Glomerular endothelial cell (primary cell): ENCODE measurements around the gene CACNA1E. TPM values are rescaled to one million over a fixed set of nuclear protein-coding genes. Genes with fewer than 3 reads are reported as not detected.

Source experiments
- DNase-seq: peaks from one replicate; pipeline ENCODE4 v3.0.0-alpha.2; 2011; ENCODE audit warnings: low read depth, low spot score; ENCODE audit errors: extremely low read depth
- total RNA-seq: library from RNA; depleted of rRNA; stranded (reverse); fragments of >200 nt; gene quantifications from 2 replicates; pipeline ENCODE4 v1.2.3, GENCODE V29; 2015

CACNA1E gene
- total RNA-seq, 1 donor from 2014 or later, result not detected

DNA sequence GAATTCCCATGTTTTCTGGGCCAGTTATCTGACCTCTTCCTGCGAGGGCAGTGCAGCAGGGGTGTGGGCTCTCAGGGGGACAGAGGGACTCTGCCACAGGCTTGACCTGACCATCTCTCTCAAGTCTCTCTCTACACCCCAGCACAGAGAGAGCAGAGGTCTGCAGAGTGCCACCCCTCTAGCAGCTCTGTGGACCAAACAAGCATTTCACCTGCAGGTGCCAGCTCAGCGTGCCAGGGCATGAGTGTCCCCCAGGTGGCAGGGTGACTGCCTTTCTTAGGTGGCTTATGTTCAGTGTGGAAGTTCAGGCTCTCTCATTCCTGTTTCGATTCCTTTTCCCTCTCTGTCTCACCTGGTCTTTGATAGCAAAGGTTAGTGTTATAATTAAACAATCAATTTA lies 191.3 kb downstream of the CACNA1E start:
- no peak for DNase-seq

DNA sequence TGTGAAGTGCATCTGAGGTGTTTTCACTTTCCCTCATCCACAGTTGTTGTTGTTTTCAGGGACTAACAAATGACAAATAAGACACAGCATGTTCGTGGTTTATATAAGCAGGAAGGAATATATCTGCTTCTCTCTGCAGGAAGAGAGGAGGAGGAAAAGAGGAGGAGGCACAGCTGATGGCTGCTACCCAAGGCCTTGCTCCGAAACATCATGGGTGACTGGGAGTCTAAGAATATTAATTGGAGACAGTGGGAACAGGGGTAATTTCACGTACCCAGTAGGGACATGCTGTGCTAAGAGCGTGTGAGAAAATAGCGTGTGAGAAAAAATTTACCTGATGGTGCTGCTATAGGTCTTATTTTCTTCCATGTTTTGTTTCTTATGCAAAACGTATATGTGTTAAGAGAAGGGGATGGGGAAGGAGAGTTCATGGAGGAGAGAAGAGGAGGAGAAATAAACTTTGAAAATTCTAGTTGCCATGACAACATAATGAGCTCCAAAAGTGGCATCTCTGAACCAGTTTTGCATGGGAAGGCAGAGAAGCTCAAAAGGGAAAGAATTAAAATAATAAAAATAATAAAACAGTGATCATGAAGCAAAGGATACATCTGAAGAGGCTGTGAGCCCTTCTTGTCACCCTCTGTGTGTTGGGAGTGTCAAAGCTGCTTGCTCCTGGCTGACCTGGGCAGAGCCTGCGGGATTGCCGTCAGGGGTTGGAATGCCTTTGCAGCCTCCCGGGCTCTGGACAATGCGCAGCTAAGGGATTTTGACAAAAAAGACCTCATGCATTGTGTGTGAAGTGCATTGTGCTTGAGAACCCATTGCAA lies 192.0 kb downstream of the CACNA1E start:
- DNase-seq, result no peak

DNA sequence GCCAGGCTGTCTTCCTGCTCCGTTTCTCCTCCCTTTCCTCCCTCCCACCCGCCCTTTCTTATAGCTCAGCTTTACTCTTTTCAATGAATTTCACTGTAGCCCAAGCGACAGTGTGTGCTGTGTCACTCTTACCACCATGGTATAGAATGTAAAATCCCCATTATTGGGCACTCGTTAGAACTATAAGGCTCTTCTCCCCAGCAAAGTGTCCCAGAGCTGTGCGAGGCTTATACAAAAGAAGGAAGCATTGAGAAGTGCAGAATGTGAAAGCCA lies 192.5 kb downstream of the CACNA1E start:
- no peak for DNase-seq

DNA sequence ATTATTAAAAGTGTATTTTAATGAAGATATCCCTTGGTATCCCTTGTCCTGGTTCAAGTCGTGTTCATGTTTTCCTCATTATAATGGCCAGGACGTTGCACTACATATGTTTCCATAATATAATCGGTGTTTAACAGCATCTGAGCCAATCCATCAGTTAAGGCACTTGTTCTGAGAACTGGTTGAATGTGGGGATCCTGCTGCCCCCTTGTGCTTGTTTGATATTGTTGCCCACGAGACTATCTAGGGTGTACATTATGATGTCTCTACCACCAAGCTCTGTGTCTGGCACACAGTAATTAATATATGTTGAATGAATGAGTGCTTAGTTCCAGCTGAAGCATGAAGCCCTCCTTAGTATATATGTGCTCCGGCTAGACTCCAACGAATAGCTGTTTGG lies 193.0 kb downstream of the CACNA1E start:
- DNase-seq, result no peak

DNA sequence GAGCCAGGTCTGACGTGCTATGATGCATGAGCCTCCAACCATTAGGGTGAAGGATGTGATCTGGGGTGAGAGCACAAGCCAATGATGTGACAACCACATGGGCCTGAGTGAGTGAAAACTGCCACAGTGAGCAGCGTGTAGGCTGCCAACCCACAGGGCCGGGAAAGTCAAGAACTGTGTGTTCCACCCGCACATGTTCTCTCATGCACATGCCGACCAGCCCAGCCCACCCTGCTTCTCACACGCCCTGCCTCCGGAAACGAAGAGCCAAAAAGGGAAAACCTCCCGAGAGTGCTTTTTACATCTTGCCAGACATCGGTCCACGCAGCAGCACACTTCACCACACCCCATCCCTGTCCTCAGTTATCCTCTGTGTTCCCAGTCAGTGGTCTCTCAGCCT lies 197.0 kb downstream of the CACNA1E start:
- DNase-seq, result no peak

DNA sequence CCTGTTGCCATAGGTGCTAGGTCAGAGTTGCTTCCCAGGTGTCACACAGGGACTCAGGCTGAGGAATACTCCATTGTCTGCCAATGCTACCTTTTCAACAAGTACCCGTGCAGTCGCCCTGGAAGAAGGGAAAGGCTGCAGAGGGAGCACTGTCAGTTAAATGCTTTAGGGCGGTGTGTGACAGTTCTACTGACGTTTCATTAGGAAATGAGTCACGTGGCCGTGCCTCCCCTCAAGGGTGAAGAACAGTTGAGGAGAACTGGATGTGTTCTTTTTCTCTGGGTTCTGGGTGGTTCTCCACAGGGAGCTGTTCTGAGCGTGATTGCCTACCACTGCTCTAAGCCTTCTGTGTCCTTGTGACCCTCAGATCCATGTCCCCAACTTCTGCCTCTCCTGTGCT lies 197.6 kb downstream of the CACNA1E start:
- no peak for DNase-seq

DNA sequence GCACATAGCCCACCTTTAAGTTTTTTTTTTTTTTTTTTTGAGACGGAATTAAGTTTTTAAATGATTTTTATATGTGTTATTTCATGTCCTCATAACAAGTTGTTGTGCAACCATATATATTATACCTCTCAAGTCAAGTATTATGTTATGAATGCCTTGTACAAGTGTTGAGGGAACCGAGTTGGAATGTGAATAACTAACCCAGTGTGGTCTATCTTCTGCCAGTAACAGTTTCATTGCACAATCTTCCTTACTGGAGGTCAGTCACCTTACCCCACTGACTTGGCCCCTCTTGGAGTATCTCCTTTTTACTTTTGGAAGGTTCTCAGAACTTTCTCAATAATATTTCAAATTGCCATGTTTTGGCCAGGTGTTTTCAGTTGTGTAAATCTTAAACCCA lies 201.9 kb downstream of the CACNA1E start:
- no peak for DNase-seq

DNA sequence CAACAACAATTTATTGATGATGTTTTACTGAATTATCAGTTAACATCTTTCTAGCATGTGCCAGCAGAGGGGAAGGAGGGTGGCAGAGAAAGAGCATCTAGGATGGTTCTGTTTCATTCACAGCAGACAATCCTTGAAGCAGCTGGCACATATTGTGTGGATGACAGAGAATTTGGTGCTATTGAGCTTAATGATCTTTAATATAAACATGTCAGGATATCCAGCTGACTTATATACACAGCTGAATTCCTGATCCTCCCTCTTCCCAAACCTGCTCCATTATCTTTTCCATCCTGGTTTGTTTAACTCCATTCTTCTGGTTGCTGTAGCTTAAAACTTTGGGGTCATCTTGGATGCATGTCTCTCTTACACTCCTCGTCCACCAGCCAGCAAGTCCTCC lies 218.6 kb downstream of the CACNA1E start:
- no peak for DNase-seq

DNA sequence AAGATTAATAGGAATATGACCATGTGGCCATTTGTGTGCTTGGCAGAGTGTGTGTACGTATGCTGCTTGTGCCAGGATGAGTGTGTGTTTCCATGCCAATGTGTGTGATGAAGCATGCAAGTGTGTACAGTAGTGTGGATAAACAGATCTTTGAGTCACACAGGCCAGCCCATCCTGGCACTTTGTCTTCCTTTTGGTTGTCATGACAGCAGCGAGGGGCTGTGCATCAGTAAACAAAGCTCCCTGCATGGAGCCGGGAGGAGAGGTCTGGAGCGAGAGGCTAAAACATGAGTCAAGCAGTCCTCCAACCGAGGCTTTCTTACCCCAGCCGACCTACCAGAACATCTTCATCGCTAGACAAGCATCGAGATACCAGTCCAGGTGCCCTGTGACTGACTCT lies 221.2 kb downstream of the CACNA1E start:
- DNase-seq, result no peak

DNA sequence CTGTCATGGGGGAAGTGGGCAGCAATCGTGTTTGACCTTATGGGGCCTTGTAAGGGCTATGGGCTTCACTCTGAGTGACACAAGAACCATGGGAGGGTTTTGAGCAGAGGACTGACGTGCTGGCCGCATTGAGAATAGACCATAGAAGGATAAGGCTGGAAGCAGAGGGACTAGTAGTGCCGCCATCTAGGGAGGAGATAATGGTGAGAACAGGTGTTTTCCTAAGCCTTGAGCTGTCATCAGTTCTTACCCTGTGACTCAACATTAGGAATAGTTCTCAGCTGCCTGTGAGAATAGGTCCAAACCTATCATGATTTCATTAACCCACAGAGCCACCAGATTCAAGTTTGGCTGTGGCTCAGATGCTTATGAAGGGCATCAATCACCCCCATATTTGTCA lies 228.5 kb downstream of the CACNA1E start:
- no peak for DNase-seq

DNA sequence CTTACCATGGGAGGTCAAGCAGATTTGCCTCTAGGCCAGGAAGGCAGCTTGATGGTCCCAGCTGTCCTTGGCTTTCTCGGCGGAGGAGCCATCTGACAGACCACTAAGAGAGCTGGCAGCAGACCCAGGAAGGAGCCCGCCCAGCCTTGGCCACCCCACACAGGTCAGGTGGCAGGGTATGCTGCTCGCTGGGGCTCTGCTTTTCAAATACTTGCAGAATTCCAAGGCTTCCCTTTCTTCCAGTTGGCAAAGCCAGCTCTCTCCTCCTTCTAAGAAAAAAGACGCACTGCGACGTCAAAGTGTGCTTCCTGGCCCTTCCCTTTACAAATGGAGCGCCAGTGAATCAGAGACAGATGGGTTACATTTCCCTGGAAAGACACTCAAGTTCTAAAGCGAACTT lies 229.4 kb downstream of the CACNA1E start:
- no peak for DNase-seq

DNA sequence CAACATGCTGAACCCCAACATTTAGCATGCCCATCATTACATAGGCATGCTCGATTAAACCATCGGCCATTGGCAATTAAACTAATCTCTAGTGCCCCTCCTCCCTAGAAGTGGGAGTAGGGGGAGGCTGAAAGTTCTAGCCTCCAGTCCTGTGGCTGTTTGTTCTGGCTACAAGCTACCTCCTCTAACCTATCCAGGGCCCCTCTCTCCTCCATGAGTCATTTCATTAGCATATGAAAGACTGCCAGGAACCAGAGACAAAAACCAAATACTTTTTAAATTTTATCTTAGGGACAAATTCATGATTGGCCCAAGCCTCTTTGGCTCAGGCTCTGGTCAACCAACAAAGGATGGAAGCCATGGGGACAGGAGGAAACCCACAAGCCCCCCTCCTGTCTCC lies 231.1 kb downstream of the CACNA1E start:
- no peak for DNase-seq

DNA sequence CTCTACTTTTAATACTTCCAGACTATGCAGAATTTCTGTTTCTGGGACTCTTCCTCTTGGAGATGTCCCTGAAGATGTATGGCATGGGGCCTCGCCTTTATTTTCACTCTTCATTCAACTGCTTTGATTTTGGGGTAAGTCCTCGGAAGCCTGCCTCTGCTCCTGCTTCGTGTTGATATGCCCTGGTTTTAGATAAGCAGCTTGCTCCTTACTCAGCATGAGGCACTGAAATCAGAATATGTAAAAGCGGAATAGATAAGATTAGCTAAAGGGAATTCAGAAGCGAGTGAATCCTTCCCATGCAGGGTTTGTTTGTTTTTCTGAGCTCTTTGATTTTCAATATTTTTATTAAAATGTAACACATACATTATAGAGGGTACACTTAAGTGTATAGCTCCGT lies 234.7 kb downstream of the CACNA1E start:
- no peak for DNase-seq

DNA sequence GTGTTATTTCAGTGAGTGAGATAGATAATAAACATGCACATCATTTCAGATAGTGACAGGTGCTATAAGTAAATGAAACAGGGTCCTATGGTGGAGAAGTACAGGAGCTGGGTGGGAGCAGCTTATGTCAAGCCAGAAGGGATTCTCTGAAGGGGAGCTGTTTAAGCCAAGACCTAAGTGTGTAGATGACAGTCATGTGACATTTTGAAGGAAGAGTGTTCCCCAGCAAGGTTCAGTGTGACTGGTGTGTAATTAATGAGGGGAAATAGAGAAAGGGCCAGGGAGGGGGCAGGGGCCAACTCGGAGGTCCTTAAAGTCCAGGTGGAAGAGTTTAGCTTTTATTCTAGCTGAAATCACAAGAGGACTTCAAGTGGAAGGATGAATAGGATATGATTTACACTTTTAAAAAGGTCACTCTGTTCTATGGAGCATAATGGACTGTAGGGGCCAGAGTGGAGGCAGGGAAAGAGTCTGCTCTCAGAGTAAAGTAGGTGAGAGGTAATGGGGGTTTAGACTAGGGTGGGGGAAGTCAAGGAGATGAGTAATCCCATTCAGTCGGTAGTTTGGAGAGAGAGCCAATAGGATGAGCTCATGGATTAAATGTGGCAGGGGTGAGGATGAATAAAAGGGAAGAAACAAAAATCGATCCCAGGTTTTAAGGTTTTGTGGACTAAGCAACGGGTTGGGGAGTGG lies 243.1 kb downstream of the CACNA1E start:
- no peak for DNase-seq

DNA sequence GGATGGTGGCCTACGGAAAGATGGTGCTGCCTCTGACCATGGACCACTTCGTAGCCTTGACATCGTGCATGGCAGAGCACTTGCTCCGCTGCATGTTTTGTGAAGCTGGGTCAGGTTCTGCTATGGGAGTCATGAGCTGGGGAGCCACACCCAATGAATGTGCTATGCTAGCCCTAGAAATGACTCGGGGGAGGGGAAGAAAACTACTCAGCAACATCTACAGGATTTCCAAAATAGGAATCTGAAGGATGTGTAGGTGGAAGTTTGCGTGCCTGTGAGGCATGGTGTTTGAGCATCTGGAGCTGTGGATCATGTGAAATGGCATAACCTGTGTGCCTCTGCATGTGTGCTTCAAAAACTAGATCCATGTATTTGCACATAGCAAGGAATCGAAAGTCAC lies 247.3 kb downstream of the CACNA1E start:
- no peak for DNase-seq

DNA sequence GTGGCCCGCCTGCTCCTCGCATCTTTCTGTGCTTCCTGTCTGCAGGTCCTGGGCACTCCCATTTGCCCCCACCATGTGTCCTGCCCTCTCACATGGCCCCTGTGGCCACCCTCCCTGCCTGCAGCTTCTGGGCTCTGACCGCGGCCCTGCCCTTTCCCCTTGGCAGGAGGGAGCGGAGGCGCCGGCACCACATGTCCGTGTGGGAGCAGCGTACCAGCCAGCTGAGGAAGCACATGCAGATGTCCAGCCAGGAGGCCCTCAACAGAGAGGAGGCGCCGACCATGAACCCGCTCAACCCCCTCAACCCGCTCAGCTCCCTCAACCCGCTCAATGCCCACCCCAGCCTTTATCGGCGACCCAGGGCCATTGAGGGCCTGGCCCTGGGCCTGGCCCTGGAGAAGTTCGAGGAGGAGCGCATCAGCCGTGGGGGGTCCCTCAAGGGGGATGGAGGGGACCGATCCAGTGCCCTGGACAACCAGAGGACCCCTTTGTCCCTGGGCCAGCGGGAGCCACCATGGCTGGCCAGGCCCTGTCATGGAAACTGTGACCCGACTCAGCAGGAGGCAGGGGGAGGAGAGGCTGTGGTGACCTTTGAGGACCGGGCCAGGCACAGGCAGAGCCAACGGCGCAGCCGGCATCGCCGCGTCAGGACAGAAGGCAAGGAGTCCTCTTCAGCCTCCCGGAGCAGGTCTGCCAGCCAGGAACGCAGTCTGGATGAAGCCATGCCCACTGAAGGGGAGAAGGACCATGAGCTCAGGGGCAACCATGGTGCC lies 249.1 kb downstream of the CACNA1E start:
- DNase-seq, result no peak

DNA sequence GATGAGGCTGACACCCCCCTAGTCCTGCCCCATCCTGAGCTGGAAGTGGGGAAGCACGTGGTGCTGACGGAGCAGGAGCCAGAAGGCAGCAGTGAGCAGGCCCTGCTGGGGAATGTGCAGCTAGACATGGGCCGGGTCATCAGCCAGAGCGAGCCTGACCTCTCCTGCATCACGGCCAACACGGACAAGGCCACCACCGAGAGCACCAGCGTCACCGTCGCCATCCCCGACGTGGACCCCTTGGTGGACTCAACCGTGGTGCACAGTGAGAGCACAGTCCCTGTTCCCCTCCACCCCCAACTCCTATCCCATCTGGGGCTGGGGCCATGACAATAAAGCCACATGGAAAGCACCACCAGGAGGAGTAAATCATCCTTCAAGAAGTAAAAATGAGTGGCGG lies 250.2 kb downstream of the CACNA1E start:
- DNase-seq, result no peak

DNA sequence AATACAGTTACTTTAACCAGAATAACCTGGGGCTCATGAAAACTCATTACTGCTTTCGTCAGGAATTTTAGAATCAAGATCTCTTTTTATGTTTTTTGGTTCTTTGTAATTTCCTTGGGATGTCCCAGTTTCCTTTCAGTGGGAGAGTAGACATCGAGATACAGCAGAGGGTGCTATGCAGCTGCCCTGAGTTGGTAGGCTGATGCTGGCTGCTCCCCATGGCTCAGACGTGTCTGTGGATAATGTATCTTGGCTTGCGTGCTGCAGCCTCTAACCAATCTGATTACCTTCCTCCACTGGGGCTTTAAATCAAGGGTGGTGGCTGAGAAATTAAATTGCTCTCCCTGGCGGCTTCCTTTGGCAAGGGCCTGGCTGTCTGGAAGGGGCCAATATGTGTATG lies 253.7 kb downstream of the CACNA1E start:
- DNase-seq, result no peak

DNA sequence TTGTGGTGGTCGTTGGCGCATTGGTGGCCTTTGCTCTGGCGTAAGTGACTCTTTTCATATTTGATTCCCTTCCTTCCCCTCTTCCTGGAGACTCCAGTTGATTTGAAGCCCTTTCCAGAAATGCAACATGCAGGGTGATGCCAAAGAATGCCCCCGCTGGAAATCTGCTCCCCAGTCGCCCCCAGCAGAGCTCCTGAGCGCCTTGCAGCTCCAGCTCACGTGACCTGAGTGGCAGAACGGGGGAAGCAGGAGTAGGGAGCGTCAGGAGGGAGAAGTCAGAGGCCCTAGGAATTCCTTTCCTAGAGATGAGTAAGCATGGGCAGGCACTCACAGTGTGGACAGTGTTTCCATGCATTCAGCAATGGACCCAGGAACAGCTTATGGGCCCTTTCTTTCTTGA lies 255.9 kb downstream of the CACNA1E start:
- no peak for DNase-seq

DNA sequence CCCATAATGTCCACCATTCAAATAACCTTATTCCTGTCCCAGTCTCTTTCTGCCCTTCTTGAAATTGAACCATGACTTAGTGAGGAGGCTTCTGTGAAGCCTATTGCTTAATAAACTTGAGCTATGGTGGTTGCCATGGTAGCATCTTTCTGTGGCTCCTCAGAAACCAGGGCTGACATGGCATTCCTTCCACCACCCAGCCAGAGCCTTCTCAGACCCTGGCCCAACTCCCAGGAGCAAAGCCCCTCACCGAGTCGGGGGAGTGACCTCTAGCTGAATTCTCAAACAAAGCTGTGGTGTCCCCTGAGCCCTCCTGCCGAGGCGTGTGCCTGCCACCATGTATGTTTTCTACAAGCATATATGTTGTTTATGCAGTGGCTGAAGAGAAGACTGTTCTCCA lies 259.1 kb downstream of the CACNA1E start:
- DNase-seq, result no peak

DNA sequence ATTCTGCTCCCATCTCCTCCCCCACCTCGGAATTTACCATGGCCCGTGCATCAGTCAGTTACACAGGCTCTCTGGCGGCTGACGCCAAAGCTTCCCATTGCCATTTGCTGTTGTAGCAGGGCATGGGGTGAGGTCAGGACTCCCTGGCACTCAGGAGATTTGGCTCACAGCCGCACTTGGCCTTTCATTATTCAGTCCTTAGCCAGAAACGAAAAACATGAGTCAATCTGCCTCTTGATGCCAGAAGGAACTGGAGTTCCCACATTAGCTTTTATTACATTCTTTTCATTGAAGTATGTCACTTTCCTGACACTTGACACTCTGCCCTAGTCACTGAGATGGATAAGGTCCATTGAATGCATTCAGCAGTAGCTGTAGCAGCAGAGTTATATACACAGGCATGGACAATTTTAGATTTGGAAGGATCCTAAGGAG lies 260.6 kb downstream of the CACNA1E start:
- no peak for DNase-seq

DNA sequence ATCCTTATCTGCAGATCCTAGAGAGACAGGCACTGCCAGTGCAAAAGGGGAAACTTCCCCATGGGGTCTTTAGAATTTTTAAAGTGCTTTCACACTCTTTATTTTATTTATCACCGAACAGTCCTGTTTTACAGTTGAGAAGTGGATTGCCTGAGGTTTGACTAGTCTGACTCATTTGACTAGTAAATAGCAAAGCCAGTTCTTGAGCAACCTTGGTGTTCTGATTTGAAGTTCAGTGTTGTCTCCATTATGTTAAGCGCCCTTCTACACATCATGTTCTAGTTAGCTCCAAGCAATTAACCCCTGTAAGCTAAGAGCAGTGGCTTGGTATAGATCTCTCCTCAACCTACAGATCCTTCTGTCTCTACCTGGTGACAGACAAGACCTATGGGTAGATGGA lies 262.9 kb downstream of the CACNA1E start:
- DNase-seq, result no peak
